IMR-90 (cell line): Measurements from ENCODE around the gene SYCP2. TPM values are rescaled to one million over a fixed set of nuclear protein-coding genes. Genes with fewer than 3 reads are reported as not detected.

Experiments
- ATAC-seq: fragments of 200-7000 bp; cut with Tn5 transposase; 2 replicates; pipeline ENCODE4 v1.9.1; 2020; ENCODE audit warnings: low read depth, mild to moderate bottlenecking, moderate library complexity
- BruUV-seq: library from RNA; stranded (reverse); fragments of 400-500 nt; replicated peaks from 2 replicates; lab custom pipeline; 2021; lab: Mats Ljungman, UMichigan
- CTCF ChIA-PET: fragments of 300-600 bp; formaldehyde crosslinking; extraction: SDS; loops from one replicate; lab custom pipeline; 2021; ENCODE audit warnings: antibody characterized with exemption; lab: Yijun Ruan, JAX
- POLR2A ChIA-PET: fragments of 300-600 bp; sonication (Branson Sonifier 250); formaldehyde crosslinking; loops from one replicate; lab custom pipeline; 2022; ENCODE audit warnings: antibody characterized with exemption; ENCODE audit not compliant: unreplicated experiment; lab: Charles Lee
- DNase-seq: peaks from one replicate; pipeline ENCODE4 v3.0.0; 2013
- H2AFZ ChIP-seq: replicated peaks from 2 replicates; pipeline ENCODE3; 2013; ENCODE audit warnings: low read length, mild to moderate bottlenecking; ENCODE audit not compliant: poor library complexity
- H2AK5ac ChIP-seq: 2 replicates; pipeline ENCODE4 v1.6.1; 2013; ENCODE audit warnings: low read depth, low read length, inconsistent platforms
- H2AK9ac ChIP-seq: replicated peaks from 2 replicates; pipeline ENCODE3; 2013; ENCODE audit warnings: mild to moderate bottlenecking, low read depth, low read length, moderate library complexity; ENCODE audit not compliant: poor library complexity
- H2BK120ac ChIP-seq: 2 replicates; pipeline ENCODE4 v1.6.1; 2013; ENCODE audit warnings: low read depth, low read length, inconsistent platforms
- H2BK15ac ChIP-seq: 3 replicates; pipeline ENCODE4 v1.6.1; 2013; ENCODE audit warnings: low read depth, low read length, inconsistent platforms
- H2BK20ac ChIP-seq: 2 replicates; pipeline ENCODE4 v1.6.1; 2013; ENCODE audit warnings: low read depth, mild to moderate bottlenecking, inconsistent platforms, low read length, moderate library complexity
- H2BK5ac ChIP-seq: 2 replicates; pipeline ENCODE4 v1.6.1; 2013; ENCODE audit warnings: mild to moderate bottlenecking, low read depth, low read length, inconsistent platforms; ENCODE audit not compliant: poor library complexity, severe bottlenecking
- H3K14ac ChIP-seq: replicated peaks from 2 replicates; pipeline ENCODE4 v1.6.1; 2013; ENCODE audit warnings: low read depth, low read length, inconsistent platforms
- H3K18ac ChIP-seq: 2 replicates; pipeline ENCODE4 v1.6.1; 2013; ENCODE audit warnings: low read depth, low read length, control low read depth
- H3K23ac ChIP-seq: 2 replicates; pipeline ENCODE4 v1.6.1; 2013; ENCODE audit warnings: low read depth, low read length, inconsistent platforms
- H3K27ac ChIP-seq: 2 replicates; pipeline ENCODE4 v1.5.1; 2013; ENCODE audit warnings: mild to moderate bottlenecking, control low read depth, low read length; ENCODE audit not compliant: insufficient read depth
- H3K27me3 ChIP-seq: 2 replicates; pipeline ENCODE4 v1.6.1; 2013; ENCODE audit warnings: low read length; ENCODE audit not compliant: control insufficient read depth, insufficient read depth
- H3K36me3 ChIP-seq: 2 replicates; pipeline ENCODE4 v1.6.1; 2013; ENCODE audit warnings: low read length, mixed read lengths; ENCODE audit not compliant: control insufficient read depth, insufficient read depth
- H3K4ac ChIP-seq: 2 replicates; pipeline ENCODE4 v1.6.1; 2013; ENCODE audit warnings: low read depth, low read length, inconsistent platforms
- H3K4me1 ChIP-seq: 2 replicates; pipeline ENCODE4 v1.6.1; 2013; ENCODE audit warnings: low read length, mixed read lengths; ENCODE audit not compliant: control insufficient read depth, insufficient read depth
- H3K4me2 ChIP-seq: 2 replicates; pipeline ENCODE4 v1.6.1; 2013; ENCODE audit warnings: low read depth, mild to moderate bottlenecking, control low read depth, low read length, moderate library complexity
- H3K4me3 ChIP-seq: 2 replicates; pipeline ENCODE4 v1.5.1; 2013; ENCODE audit warnings: low read depth, mild to moderate bottlenecking, control low read depth, low read length, moderate library complexity; ENCODE audit not compliant: insufficient read depth
- H3K56ac ChIP-seq: 2 replicates; pipeline ENCODE4 v1.6.1; 2013; ENCODE audit warnings: low read length, inconsistent platforms; ENCODE audit not compliant: insufficient read depth; ENCODE audit errors: extremely low read depth
- H3K79me1 ChIP-seq, 2 experiments: 2 replicates each; pipeline ENCODE4 v1.6.1; 2013; ENCODE audit warnings: low read length in 2 of 2, inconsistent platforms in 1 of 2, low read depth in 1 of 2
- H3K9ac ChIP-seq: 2 replicates; pipeline ENCODE4 v1.6.1; 2013; ENCODE audit warnings: low read depth, low read length, control low read depth
- H3K9me1 ChIP-seq: 2 replicates; pipeline ENCODE4 v1.6.1; 2013; ENCODE audit warnings: low read length, inconsistent platforms; ENCODE audit not compliant: insufficient read depth
- H3K9me3 ChIP-seq: 2 replicates; pipeline ENCODE4 v1.6.1; 2013; ENCODE audit warnings: low read length; ENCODE audit not compliant: control insufficient read depth, insufficient read depth
- H4K20me1 ChIP-seq: 2 replicates; pipeline ENCODE4 v1.6.1; 2013; ENCODE audit warnings: low read length, inconsistent platforms; ENCODE audit not compliant: insufficient read depth
- H4K5ac ChIP-seq: 2 replicates; pipeline ENCODE4 v1.6.1; 2013; ENCODE audit warnings: mild to moderate bottlenecking, low read depth, low read length, control low read depth
- H4K8ac ChIP-seq, 2 experiments: 2 replicates each; pipeline ENCODE4 v1.6.1; 2013; ENCODE audit warnings: low read depth in 2 of 2, low read length in 2 of 2, control low read depth in 1 of 2, inconsistent platforms in 1 of 2
- H4K91ac ChIP-seq: 2 replicates; pipeline ENCODE4 v1.6.1; 2013; ENCODE audit warnings: low read depth, low read length, inconsistent platforms; ENCODE audit not compliant: insufficient read depth
- BHLHE40 ChIP-seq: fragments of 150-350 bp; IDR thresholded peaks from 2 replicates; pipeline ENCODE4 v1.6.1; 2016; ENCODE audit warnings: mild to moderate bottlenecking, low read depth, low read length
- CEBPB ChIP-seq: IDR thresholded peaks from 2 replicates; pipeline ENCODE4 v1.6.1; 2012; ENCODE audit warnings: low read depth, low read length, improper control_type of control experiment
- CHD1 ChIP-seq: IDR thresholded peaks from 2 replicates; pipeline ENCODE4 v1.6.1; 2012; ENCODE audit warnings: low read depth, low read length, improper control_type of control experiment
- FOS ChIP-seq: fragments of 150-350 bp; IDR thresholded peaks from 2 replicates; pipeline ENCODE4 v1.6.1; 2016; ENCODE audit warnings: low read depth, low read length
- MAFK ChIP-seq: IDR thresholded peaks from 2 replicates; pipeline ENCODE4 v1.6.1; 2012; ENCODE audit warnings: low read depth, low read length, improper control_type of control experiment
- MAZ ChIP-seq: IDR thresholded peaks from 2 replicates; pipeline ENCODE4 v1.6.1; 2012; ENCODE audit warnings: low read depth, mild to moderate bottlenecking, low read length, improper control_type of control experiment, moderate library complexity, borderline replicate concordance
- MXI1 ChIP-seq: IDR thresholded peaks from 2 replicates; pipeline ENCODE4 v1.6.1; 2012; ENCODE audit warnings: low read depth, mild to moderate bottlenecking, low read length, moderate library complexity, borderline replicate concordance
- NFE2L2 ChIP-seq: fragments of 150-350 bp; IDR thresholded peaks from 2 replicates; pipeline ENCODE4 v1.6.1; 2016; ENCODE audit warnings: low read depth, mild to moderate bottlenecking, low read length
- POLR2A ChIP-seq: IDR thresholded peaks from 2 replicates; pipeline ENCODE4 v1.6.1; 2012; ENCODE audit warnings: mild to moderate bottlenecking, low read depth, low read length
- RAD21 ChIP-seq: IDR thresholded peaks from 2 replicates; pipeline ENCODE4 v1.6.1; 2012; ENCODE audit warnings: low read length, improper control_type of control experiment
- RCOR1 ChIP-seq: IDR thresholded peaks from 2 replicates; pipeline ENCODE4 v1.6.1; 2012; ENCODE audit warnings: mild to moderate bottlenecking, low read length, improper control_type of control experiment; ENCODE audit not compliant: insufficient replicate concordance
- RFX5 ChIP-seq: IDR thresholded peaks from 2 replicates; pipeline ENCODE4 v1.8.0; 2012; ENCODE audit warnings: low read depth, mild to moderate bottlenecking, low read length, moderate library complexity
- SMC3 ChIP-seq: fragments of 150-350 bp; IDR thresholded peaks from 2 replicates; pipeline ENCODE4 v1.6.1; 2016; ENCODE audit warnings: low read depth, mild to moderate bottlenecking, antibody characterized with exemption, low read length, moderate library complexity
- USF2 ChIP-seq: fragments of 150-350 bp; IDR thresholded peaks from 2 replicates; pipeline ENCODE4 v1.6.1; 2017; ENCODE audit warnings: mild to moderate bottlenecking, antibody characterized with exemption, low read length, low read depth
- WGBS, 2 experiments: methylation state at CpG; one replicate each; pipeline versions ENCODE4 v1.1.5 to v1.1.7; 2013; ENCODE audit warnings: missing lambda C conversion rate in 2 of 2; ENCODE audit not compliant: insufficient read length in 1 of 2; ENCODE audit errors: extremely low coverage in 2 of 2; 5-methylcytosine and 5-hydroxymethylcytosine counted together
- dilution Hi-C: fragments of 300-500 bp; cut with HindIII; formaldehyde crosslinking; loops from one replicate; pipeline ENCODE4 v1.14.3; 2018; ENCODE audit warnings: low sequenced_read_pairs; ENCODE audit not compliant: unreplicated experiment
- in situ Hi-C: fragments of 300-500 bp; cut with MboI; formaldehyde crosslinking; loops from 3 replicates; pipeline ENCODE4 v1.14.3; 2019; ENCODE audit warnings: low sequenced_read_pairs, inconsistent platforms, mixed read lengths
- intact Hi-C: fragments of 100-400 bp; cut with micrococcal nuclease; formaldehyde crosslinking; loops from 2 replicates; pipeline ENCODE4 v1.10.0; 2022
- polyA plus RNA-seq, 3 experiments: library from polyadenylated mRNA; depleted of rRNA; stranded (reverse); fragments of >200 nt; gene quantifications; 2 replicates each; pipeline ENCODE4 v1.2.3, GENCODE V29; 2012; ENCODE audit warnings: low replicate concordance in 1 of 3
- total RNA-seq: library from RNA; depleted of rRNA; stranded (reverse); fragments of >200 nt; gene quantifications from 2 replicates; pipeline ENCODE4 v1.2.3, GENCODE V29; 2012
- TF ChIP-seq, protein P1 (sequence below): conservative IDR thresholded peaks from 2 replicates; pipeline ENCODE4 v1.5.1; 2012; ENCODE audit warnings: mild to moderate bottlenecking, low read depth, low read length, improper control_type of control experiment
- TF ChIP-seq, protein P2 (sequence below): fragments of 150-350 bp; IDR thresholded peaks from 2 replicates; pipeline ENCODE4 v1.6.1; 2016; ENCODE audit warnings: low read depth, mild to moderate bottlenecking, low read length, moderate library complexity, borderline replicate concordance

SYCP2 gene
- total and polyA plus RNA-seq, 2 of the 4 experiments (the other 2 are of a cell fraction) = 0.18 to 0.31 TPM

DNA sequence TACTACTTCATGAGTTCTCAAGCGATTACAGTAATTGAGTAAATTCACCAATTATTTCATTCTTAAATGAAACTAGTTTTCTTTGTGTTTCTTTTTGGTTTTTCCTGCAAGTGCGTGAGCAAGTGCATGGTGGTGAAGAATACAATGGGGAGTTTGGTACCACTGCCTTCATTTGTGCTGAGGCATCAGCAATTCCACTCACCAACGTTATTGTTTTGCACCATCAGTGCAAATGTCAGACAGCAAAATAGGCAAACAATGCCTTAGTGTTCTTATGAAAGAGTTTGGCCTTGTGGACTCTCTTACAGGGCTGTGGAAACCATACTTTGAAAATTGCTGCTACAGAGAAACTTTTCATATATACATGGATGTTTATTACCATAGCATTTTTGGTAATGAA lies 33.0 kb upstream of the SYCP2 start:
- no peak overlapping the region for H4K91ac ChIP-seq
- no peak overlapping the region for H3K23ac ChIP-seq
- POLR2A ChIA-PET = no interaction called here
- H2AK9ac ChIP-seq = no peak overlapping the region
- no peak overlapping the region for H4K8ac ChIP-seq
- no peak overlapping the region for H3K18ac ChIP-seq
- no peak overlapping the region for H2BK20ac ChIP-seq
- CTCF ChIA-PET = interaction anchor here (0.6 kb wide), 1 partner anchor 16 kb away, joined by 6 read pairs; no protein-coding TSS in a partner anchor
- H2BK15ac ChIP-seq = no peak overlapping the region
- no peak overlapping the region for H4K5ac ChIP-seq
- DNase-seq = no peak
- H3K14ac ChIP-seq = no peak overlapping the region
- H2AK5ac ChIP-seq = no peak overlapping the region
- no peak overlapping the region for H3K4me3 ChIP-seq
- no peak overlapping the region for H3K4ac ChIP-seq
- in situ Hi-C loops (no loop called here), dilution Hi-C loops (no loop called here), intact Hi-C loops (no loop called here)
- WGBS, 2 experiments = no CpG with 5 or more reads among the region's 3 CpGs
- H3K9ac ChIP-seq = no peak overlapping the region
- no peak overlapping the region for H3K56ac ChIP-seq
- H3K27ac ChIP-seq = no peak overlapping the region
- H3K4me1 ChIP-seq = no peaks in the 10 kb centered on the region
- H3K36me3 ChIP-seq = no peaks in the 10 kb centered on the region
- no peaks in the 10 kb centered on the region for H4K20me1 ChIP-seq
- no peak overlapping the region for H2BK120ac ChIP-seq
- no TSS peak for BruUV-seq
- no peak overlapping the region for H3K4me2 ChIP-seq
- no peak overlapping the region for H2AFZ ChIP-seq
- no peak overlapping the region for H2BK5ac ChIP-seq
- no peaks in the 10 kb centered on the region for H3K9me3 ChIP-seq
- no peaks in the 10 kb centered on the region for H3K79me1 ChIP-seq
- H3K27me3 ChIP-seq = peaks cover 3% of the 10 kb centered on the region
- no peak for TF ChIP-seq RFX5
- TF ChIP-seq MAFK = no peak
- TF ChIP-seq, protein P1, sequence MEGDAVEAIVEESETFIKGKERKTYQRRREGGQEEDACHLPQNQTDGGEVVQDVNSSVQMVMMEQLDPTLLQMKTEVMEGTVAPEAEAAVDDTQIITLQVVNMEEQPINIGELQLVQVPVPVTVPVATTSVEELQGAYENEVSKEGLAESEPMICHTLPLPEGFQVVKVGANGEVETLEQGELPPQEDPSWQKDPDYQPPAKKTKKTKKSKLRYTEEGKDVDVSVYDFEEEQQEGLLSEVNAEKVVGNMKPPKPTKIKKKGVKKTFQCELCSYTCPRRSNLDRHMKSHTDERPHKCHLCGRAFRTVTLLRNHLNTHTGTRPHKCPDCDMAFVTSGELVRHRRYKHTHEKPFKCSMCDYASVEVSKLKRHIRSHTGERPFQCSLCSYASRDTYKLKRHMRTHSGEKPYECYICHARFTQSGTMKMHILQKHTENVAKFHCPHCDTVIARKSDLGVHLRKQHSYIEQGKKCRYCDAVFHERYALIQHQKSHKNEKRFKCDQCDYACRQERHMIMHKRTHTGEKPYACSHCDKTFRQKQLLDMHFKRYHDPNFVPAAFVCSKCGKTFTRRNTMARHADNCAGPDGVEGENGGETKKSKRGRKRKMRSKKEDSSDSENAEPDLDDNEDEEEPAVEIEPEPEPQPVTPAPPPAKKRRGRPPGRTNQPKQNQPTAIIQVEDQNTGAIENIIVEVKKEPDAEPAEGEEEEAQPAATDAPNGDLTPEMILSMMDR = no peak
- TF ChIP-seq POLR2A = no peak
- TF ChIP-seq MXI1 = no peak
- TF ChIP-seq NFE2L2 = no peak
- TF ChIP-seq, protein P2, sequence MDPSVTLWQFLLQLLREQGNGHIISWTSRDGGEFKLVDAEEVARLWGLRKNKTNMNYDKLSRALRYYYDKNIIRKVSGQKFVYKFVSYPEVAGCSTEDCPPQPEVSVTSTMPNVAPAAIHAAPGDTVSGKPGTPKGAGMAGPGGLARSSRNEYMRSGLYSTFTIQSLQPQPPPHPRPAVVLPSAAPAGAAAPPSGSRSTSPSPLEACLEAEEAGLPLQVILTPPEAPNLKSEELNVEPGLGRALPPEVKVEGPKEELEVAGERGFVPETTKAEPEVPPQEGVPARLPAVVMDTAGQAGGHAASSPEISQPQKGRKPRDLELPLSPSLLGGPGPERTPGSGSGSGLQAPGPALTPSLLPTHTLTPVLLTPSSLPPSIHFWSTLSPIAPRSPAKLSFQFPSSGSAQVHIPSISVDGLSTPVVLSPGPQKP = no peak
- no peak for TF ChIP-seq USF2
- TF ChIP-seq SMC3 = no peak
- TF ChIP-seq CHD1 = no peak
- TF ChIP-seq RCOR1 = no peak
- no peak for TF ChIP-seq CEBPB
- no peak for TF ChIP-seq BHLHE40
- TF ChIP-seq RAD21 = no peak
- TF ChIP-seq MAZ = no peak
- no peak for TF ChIP-seq FOS
- no peak for ATAC-seq
- H3K9me1 ChIP-seq = no peaks in the 10 kb centered on the region
